ENCODE data around the gene MAP3K13.

MAP3K13 gene

DNA sequence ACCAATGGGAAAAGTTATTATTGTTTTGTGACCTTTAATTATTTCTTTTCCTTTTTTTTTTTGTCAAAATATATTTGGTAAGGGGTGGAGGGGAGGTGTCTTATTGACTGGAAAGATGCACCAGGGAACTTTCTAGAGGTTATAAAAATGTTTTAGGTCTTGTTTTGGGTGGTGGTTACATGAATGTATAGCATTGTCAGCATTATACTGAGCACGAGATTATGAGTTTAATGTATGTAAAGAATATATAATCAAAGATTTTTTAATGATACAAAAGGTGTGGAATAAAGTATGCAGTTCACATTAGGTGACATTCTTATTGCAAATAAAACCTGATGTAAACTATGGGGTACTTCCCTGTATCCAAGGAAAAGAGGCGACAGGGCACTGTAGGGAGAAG, 23.0 kb upstream of the MAP3K13 start:
- H3K9me3 ChIP-seq (ENCODE audit: insufficient read depth, low read depth, low read length), result no peaks in the 10 kb centered on the region
- H3K4ac ChIP-seq (ENCODE audit: low read depth, low read length), result no peak overlapping the region
- no peaks in the 10 kb centered on the region for H3K4me1 ChIP-seq (ENCODE audit: control insufficient read depth in 1 of 2, insufficient read depth in 2 of 2, low read length in 2 of 2)
- no peak overlapping the region for H4K8ac ChIP-seq (ENCODE audit: low read depth, low read length)
- H3K4me2 ChIP-seq (ENCODE audit: low read length), result no peak overlapping the region
- no peak overlapping the region for H2BK5ac ChIP-seq (ENCODE audit: low read depth, low read length, poor library complexity)
- H3K27me3 ChIP-seq (ENCODE audit: insufficient read depth, low read length), result no peaks in the 10 kb centered on the region
- no peak for DNase-seq
- no peaks in the 10 kb centered on the region for H3K36me3 ChIP-seq (ENCODE audit: control insufficient read depth in 1 of 2, insufficient read depth in 2 of 2, low read length in 2 of 2)
- no peak overlapping the region for H4K12ac ChIP-seq (ENCODE audit: low read depth, low read length)
- no peak overlapping the region for H3K14ac ChIP-seq (ENCODE audit: low read length)
- no peak overlapping the region for H3K9ac ChIP-seq (ENCODE audit: low read length)
- H2AFZ ChIP-seq (ENCODE audit: insufficient read depth, low read length, poor library complexity), result no peak overlapping the region
- no peak overlapping the region for H4K91ac ChIP-seq (ENCODE audit: low read depth, low read length)
- H3K79me1 ChIP-seq (ENCODE audit: low read length), result no peaks in the 10 kb centered on the region
- H2BK12ac ChIP-seq (ENCODE audit: low read length), result no peak overlapping the region
- H3K23ac ChIP-seq (ENCODE audit: low read length), result no peak overlapping the region
- no peak overlapping the region for H3K27ac ChIP-seq (ENCODE audit: low read depth, low read length)
- no peak overlapping the region for H3K18ac ChIP-seq (ENCODE audit: low read length)
- no CpG with 5 or more reads among the region's 2 CpGs for WGBS (ENCODE audit: extremely low coverage, insufficient coverage, insufficient read length)
- no peaks in the 10 kb centered on the region for H3K79me2 ChIP-seq (ENCODE audit: control insufficient read depth, insufficient read depth, low read length, poor library complexity)
- H3K4me3 ChIP-seq (ENCODE audit: low read depth, low read length), result no peak overlapping the region
- H2AK5ac ChIP-seq (ENCODE audit: low read length), result no peak overlapping the region
- no peak overlapping the region for H2BK120ac ChIP-seq (ENCODE audit: insufficient read depth, low read length, poor library complexity)

DNA sequence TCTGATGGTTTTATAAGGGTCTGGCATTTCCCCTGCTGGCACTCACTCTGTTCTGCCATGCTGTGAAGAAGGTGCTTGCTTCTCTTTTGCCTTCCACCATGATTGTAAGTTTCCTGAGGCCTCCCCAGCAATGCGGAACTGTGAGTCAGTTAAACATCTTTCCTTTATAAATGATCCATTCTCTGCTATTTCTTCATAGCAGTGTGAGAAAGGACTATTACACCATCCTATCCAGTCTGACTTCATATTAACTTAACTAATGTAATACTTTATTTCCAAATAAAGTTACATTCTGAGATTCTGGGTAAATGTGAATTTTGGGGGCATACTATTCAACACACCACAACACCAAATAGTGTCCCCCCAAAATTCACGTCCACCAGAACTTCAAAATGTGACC, 22.2 kb upstream of the MAP3K13 start:
- H4K12ac ChIP-seq (ENCODE audit: low read depth, low read length), result no peak overlapping the region
- no peak overlapping the region for H4K8ac ChIP-seq (ENCODE audit: low read depth, low read length)
- no peak overlapping the region for H2AK5ac ChIP-seq (ENCODE audit: low read length)
- no peaks in the 10 kb centered on the region for H3K9me3 ChIP-seq (ENCODE audit: insufficient read depth, low read depth, low read length)
- no peaks in the 10 kb centered on the region for H3K79me1 ChIP-seq (ENCODE audit: low read length)
- H3K27ac ChIP-seq (ENCODE audit: low read depth, low read length), result no peak overlapping the region
- H2BK5ac ChIP-seq (ENCODE audit: low read depth, low read length, poor library complexity), result no peak overlapping the region
- H2BK12ac ChIP-seq (ENCODE audit: low read length), result no peak overlapping the region
- H3K4me1 ChIP-seq (ENCODE audit: control insufficient read depth in 1 of 2, insufficient read depth in 2 of 2, low read length in 2 of 2), result no peaks in the 10 kb centered on the region
- H3K23ac ChIP-seq (ENCODE audit: low read length), result no peak overlapping the region
- DNase-seq, result no peak
- H3K27me3 ChIP-seq (ENCODE audit: insufficient read depth, low read length), result no peaks in the 10 kb centered on the region
- no peak overlapping the region for H3K4me2 ChIP-seq (ENCODE audit: low read length)
- no peak overlapping the region for H2AFZ ChIP-seq (ENCODE audit: insufficient read depth, low read length, poor library complexity)
- no peak overlapping the region for H3K9ac ChIP-seq (ENCODE audit: low read length)
- WGBS (ENCODE audit: extremely low coverage, insufficient coverage, insufficient read length), result no CpG with 5 or more reads among the region's 2 CpGs
- H3K14ac ChIP-seq (ENCODE audit: low read length), result no peak overlapping the region
- no peaks in the 10 kb centered on the region for H3K79me2 ChIP-seq (ENCODE audit: control insufficient read depth, insufficient read depth, low read length, poor library complexity)
- no peak overlapping the region for H3K4ac ChIP-seq (ENCODE audit: low read depth, low read length)
- no peak overlapping the region for H2BK120ac ChIP-seq (ENCODE audit: insufficient read depth, low read length, poor library complexity)
- H3K18ac ChIP-seq (ENCODE audit: low read length), result no peak overlapping the region
- H4K91ac ChIP-seq (ENCODE audit: low read depth, low read length), result no peak overlapping the region
- H3K4me3 ChIP-seq (ENCODE audit: low read depth, low read length), result no peak overlapping the region
- H3K36me3 ChIP-seq (ENCODE audit: control insufficient read depth in 1 of 2, insufficient read depth in 2 of 2, low read length in 2 of 2), result no peaks in the 10 kb centered on the region

DNA sequence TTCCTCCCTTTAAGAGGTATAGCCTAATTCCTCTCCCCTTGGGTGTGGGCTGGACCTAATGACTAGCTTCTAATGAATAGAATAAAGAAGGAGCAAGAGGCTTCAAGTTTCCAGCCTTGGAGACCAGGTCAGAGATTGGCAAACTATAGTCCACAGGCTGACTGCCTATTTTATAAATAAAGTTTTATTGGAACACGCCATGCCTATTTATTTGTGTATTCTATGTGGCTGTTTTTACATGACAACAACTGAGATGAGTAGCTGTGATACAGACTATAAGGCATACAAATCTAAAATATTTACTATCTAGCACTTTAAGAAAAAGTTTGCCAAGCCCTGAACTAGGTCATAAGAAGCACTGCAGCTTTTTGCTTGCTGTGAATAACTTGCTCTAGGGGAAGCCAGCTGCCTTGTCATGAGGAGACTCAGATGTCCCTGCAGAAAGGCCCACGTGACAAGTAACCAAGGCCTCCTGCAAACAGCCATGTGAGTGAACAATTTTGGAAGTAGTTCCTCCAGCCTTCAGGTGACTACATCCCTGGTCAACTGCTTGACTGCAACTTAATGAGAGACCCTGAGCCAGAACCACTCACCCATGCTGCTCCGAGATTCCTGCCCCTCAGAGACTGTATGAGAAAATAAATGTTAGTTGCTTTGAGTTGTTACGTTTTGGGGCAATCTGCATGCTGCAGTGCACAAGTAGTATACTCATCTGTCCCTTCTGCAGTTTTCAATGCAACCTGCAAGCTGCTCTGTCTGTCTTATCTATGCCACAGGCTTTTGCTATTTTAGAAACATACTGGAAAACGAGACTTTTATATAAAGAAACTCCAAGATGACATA, 21.1 kb upstream of the MAP3K13 start:
- no CpG with 5 or more reads among the region's 5 CpGs for WGBS (ENCODE audit: extremely low coverage, insufficient coverage, insufficient read length)
- Histone ChIP-seq H2BK120ac (ENCODE audit: insufficient read depth, low read length, poor library complexity) (no peak overlapping the region), H2BK5ac (ENCODE audit: low read depth, low read length, poor library complexity) (no peak overlapping the region), H2AFZ (ENCODE audit: insufficient read depth, low read length, poor library complexity) (no peak overlapping the region), H3K79me2 (ENCODE audit: control insufficient read depth, insufficient read depth, low read length, poor library complexity) (no peaks in the 10 kb centered on the region), H3K4me1 (ENCODE audit: control insufficient read depth in 1 of 2, insufficient read depth in 2 of 2, low read length in 2 of 2) (no peaks in the 10 kb centered on the region), H3K18ac (ENCODE audit: low read length) (no peak overlapping the region), H3K27ac (ENCODE audit: low read depth, low read length) (no peak overlapping the region), H4K12ac (ENCODE audit: low read depth, low read length) (no peak overlapping the region), H3K9me3 (ENCODE audit: insufficient read depth, low read depth, low read length) (no peaks in the 10 kb centered on the region), H3K27me3 (ENCODE audit: insufficient read depth, low read length) (no peaks in the 10 kb centered on the region), H3K36me3 (ENCODE audit: control insufficient read depth in 1 of 2, insufficient read depth in 2 of 2, low read length in 2 of 2) (no peaks in the 10 kb centered on the region), H4K91ac (ENCODE audit: low read depth, low read length) (no peak overlapping the region), H3K9ac (ENCODE audit: low read length) (no peak overlapping the region), H3K4me3 (ENCODE audit: low read depth, low read length) (no peak overlapping the region), H3K23ac (ENCODE audit: low read length) (no peak overlapping the region), H3K14ac (ENCODE audit: low read length) (no peak overlapping the region), H4K8ac (ENCODE audit: low read depth, low read length) (no peak overlapping the region), H2BK12ac (ENCODE audit: low read length) (no peak overlapping the region), H3K79me1 (ENCODE audit: low read length) (no peaks in the 10 kb centered on the region), H2AK5ac (ENCODE audit: low read length) (no peak overlapping the region), H3K4me2 (ENCODE audit: low read length) (no peak overlapping the region), H3K4ac (ENCODE audit: low read depth, low read length) (no peak overlapping the region)
- DNase-seq, result no peak

DNA sequence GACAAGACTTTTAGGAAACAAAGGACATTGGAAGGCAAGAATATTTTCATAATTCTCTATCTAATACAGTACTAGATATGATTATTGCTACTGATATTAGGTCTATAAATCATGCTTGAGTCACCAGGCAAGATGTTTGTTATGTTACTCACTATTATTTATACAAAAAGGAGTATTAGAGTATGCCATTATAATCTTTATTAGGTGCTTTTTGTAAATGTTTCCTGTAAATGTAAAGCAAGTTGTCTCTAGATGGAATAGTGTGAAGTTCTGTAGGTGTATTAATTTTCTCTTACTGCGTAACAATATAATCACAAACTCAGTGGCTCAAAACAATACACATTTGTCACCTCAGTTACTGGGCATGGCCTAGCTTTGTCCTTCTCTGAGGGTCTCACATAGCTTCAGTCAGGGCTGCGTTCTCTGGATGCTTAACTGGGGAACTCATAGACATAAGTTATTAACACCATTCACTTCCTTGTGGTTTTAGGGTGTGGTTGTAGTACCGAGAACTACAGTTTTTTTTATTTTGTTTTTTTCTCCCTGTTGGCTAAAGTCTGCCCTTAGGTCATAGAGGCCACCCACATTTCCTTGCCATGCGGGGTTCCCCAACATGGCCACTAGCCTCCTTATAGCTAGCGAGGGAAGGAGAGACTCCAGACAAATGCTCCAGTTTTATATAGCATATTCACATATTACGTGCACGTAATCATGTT, 20.3 kb upstream of the MAP3K13 start:
- Histone ChIP-seq H2BK120ac (ENCODE audit: insufficient read depth, low read length, poor library complexity) (no peak overlapping the region), H3K4me3 (ENCODE audit: low read depth, low read length) (no peak overlapping the region), H3K4me1 (ENCODE audit: control insufficient read depth in 1 of 2, insufficient read depth in 2 of 2, low read length in 2 of 2) (no peaks in the 10 kb centered on the region), H2AFZ (ENCODE audit: insufficient read depth, low read length, poor library complexity) (no peak overlapping the region), H3K23ac (ENCODE audit: low read length) (no peak overlapping the region), H3K9me3 (ENCODE audit: insufficient read depth, low read depth, low read length) (no peaks in the 10 kb centered on the region), H3K9ac (ENCODE audit: low read length) (no peak overlapping the region), H3K18ac (ENCODE audit: low read length) (no peak overlapping the region), H2AK5ac (ENCODE audit: low read length) (no peak overlapping the region), H3K27ac (ENCODE audit: low read depth, low read length) (no peak overlapping the region), H3K79me2 (ENCODE audit: control insufficient read depth, insufficient read depth, low read length, poor library complexity) (no peaks in the 10 kb centered on the region), H3K36me3 (ENCODE audit: control insufficient read depth in 1 of 2, insufficient read depth in 2 of 2, low read length in 2 of 2) (no peaks in the 10 kb centered on the region), H3K4me2 (ENCODE audit: low read length) (no peak overlapping the region), H4K8ac (ENCODE audit: low read depth, low read length) (no peak overlapping the region), H2BK12ac (ENCODE audit: low read length) (no peak overlapping the region), H3K4ac (ENCODE audit: low read depth, low read length) (no peak overlapping the region), H3K79me1 (ENCODE audit: low read length) (no peaks in the 10 kb centered on the region), H4K12ac (ENCODE audit: low read depth, low read length) (no peak overlapping the region), H2BK5ac (ENCODE audit: low read depth, low read length, poor library complexity) (no peak overlapping the region), H3K27me3 (ENCODE audit: insufficient read depth, low read length) (no peaks in the 10 kb centered on the region), H4K91ac (ENCODE audit: low read depth, low read length) (no peak overlapping the region), H3K14ac (ENCODE audit: low read length) (no peak overlapping the region)
- no CpG with 5 or more reads among the region's 7 CpGs for WGBS (ENCODE audit: extremely low coverage, insufficient coverage, insufficient read length)
- DNase-seq, result no peak

All from trophoblast cell (in vitro differentiated cells and primary cell).